NCI-H187 treated with DMSO at 0.1 percent for 48 hours (cell line): Measurements from ENCODE around the gene PASK.

ENCODE experiments used
- DNase-seq: peaks from one replicate; lab custom pipeline; 2025; lab: John Stamatoyannopoulos, UW

Gene PASK

DNA sequence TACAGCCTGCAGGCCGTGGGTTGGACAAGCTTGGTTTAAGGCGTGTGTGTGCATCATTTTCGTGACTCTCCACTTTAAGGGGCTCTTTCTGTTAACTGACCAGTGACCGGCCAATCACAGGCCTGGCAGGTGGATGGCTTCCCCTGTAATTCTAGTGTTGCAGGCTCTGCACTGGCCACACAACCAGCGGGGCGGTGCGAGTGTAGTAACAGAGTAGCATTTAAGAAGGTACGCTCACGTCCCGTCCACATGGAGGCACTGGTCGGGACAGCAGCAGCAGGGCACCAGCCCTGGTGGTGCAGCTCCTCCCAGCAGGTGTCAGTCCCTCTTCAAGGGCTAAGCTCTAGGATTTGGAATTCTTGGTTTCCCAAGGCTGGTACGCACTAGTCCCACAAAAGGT is 31.2 kb upstream of the PASK start:
- DNase-seq: no peak

DNA sequence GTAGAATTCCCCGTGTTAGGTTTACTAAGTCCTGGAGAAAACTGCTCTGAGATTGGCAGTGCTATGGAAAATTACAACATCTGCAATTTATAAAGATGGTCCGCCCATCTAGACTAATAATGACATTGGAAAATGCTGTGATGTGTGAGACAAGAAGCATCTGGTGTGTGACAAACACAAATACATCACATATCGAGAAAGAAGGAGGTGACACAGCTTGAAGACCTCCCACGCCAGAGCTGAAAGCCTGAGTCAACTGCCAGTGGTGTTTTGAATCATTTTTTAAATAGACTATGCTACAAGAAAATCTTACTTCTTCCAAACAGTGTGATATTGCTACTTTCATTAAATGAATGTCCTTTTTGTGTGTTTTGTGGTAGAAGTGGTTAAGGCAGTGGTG is 30.6 kb upstream of the PASK start:
- no peak for DNase-seq

DNA sequence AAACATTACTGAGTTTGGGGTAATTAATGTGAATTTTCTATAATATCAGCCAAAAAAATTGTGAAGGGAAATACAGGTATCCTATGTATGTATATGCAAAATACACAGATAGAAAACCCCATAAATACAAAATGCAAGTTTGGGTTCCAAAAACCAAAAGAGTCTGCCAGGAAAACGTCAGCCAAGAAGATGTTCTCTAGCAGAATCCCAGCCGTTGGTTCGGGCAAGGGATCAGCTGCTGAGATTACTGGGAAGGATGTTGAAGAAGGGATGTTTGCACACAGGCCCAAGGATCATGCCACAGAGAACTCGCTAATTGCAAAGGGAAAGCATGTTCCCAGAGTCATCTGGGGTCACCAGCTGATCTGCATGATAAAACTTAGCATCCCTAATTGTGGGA is 29.7 kb upstream of the PASK start:
- DNase-seq: no peak

DNA sequence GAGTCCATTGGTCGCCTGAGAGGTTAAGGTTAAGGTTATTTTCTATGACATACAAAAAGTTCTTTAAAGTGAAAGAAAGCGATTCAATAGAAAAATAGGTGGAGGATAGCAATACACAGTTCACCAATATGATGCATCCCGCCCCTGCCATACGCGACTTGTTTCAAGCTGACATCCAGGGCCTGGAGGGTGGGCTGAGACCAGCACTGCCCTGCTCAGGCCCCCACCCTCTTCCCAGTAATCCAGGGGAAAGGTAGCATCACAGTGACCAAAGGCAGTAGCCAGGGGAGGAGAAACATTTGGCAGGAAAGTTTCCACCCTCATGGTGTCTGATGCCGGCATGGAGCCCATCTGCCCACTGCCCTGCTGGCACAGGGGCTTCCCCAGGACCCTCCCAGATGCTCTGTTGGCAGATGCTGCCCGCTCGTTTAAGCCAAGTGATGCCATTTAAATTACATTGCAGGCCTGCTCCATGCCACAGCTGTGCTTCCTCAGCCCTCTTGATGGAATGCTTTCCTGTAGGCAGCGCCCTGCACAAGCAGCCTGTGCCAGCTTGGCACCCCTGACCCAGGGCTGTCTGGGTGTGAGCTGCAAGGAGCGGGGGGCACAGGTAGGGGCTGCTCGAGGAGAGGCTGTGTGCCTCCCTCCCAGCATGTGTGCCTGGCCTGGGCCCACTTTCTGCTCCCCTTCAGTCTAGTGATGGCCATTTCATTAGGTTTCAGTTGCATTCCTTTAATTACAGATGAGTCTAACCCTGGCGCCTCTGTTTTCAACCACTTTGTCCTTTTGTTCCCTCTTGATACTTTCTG is 28.5 kb upstream of the PASK start:
- no peak for DNase-seq

DNA sequence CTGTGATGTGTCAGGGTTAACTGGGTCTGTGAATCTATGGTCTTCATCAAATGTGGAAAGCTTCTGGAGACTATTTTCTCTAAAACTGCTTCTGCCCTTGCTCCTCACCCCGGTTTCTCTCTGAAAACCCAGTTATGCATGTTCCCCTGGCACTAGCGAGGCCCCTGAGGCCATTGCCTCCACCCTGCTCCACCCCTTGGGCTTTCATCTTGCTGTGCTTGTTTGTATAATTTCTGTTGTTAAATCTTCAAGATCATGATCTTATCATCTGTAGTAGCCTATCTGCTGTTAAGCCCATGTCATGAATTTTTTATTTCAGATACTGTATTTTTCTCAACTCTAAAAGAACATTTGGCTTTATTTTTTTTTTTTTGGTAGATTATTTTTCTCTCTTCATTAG is 24.3 kb upstream of the PASK start:
- no peak for DNase-seq

DNA sequence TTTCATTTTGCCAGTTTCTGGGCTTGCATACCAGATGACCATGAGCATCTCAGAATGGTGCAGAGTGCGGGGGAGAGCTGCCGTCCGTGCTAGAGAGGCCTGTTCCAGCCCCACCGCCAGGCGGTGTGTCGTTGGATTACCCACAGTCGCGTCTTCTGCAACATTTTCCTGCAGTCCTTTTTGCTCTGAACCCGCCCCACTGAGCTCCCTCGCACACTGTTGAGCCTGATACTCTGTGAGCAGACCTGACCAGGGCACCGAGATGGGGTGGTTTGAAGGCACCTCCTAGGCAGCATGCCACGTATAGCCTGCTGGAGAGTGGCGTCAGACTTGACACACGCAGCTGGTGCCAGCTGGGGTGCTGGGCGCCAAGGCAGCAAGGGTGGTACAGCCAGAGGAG is 19.1 kb upstream of the PASK start:
- no peak for DNase-seq

DNA sequence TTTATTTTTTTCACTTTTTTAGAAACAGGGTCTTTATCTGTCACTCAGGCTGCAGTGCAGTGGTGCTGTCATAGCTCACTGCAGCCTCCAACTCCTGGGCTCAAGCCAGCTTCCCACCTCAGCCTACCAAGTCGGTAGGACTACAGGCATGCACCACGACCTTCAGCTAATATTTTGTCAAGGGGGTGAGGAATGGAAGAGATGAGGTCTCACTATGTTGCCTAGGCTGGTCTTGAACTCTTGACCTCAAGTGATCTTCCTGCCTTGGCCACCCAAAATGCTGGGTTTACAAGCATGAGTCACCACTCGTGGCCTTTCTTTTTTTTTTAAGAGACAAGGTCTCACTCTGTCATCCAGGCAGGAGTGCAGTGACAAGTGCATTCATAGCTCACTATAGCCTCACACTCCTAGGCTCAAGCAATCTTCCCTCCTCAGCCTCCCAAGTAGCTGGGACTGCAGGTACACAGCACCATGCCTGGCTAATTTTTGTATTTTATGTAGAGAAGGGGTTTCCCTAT is 14.4 kb upstream of the PASK start:
- no peak for DNase-seq

DNA sequence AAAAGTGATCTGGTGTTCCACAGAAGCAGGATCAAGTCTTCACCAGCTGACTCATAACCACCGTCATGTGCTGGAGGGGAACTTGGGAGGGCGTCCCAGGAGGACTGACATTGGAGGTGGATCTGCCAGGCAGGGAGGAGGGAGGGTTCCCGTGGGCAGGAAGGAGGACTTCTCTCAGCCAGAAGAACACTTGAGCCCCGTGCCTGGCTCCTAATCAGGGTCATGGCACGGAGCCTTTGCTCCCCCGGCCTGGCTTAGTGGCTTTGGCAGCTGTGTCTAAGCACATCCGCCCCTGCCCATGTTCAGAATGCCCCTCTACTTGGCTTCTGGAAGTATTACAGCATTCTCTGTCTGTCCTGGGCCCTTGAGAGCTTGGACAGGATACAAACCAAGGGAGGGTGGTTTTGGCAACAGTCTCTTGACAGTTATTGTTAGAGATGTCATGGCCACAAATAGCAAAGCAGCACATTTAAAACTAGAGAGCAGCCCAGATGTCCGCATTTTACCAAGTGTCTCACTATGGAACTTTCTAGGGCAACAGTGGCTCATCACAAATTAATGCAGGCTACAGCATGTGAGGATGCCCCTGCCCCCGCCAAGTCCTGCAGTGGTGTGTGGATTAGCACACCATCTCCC is 12.5 kb upstream of the PASK start:
- DNase-seq: no peak

DNA sequence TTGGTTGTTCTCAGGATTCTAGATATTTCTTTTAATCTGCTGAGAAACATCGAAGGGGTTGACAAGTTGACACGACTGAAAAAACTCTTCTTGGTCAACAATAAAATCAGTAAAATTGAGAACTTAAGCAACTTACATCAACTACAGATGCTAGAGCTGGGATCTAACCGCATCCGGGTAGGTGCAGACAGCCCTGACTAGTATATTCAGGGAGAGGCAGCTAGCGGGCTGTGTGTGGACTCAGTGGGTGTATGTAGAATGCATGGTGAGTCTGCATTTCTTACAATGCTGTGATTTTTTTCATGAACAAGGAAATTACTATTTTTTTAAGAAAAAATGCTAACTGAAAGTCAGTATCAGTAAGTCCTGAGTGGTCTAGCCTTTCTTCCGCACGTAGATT is 11.0 kb upstream of the PASK start:
- DNase-seq: no peak

DNA sequence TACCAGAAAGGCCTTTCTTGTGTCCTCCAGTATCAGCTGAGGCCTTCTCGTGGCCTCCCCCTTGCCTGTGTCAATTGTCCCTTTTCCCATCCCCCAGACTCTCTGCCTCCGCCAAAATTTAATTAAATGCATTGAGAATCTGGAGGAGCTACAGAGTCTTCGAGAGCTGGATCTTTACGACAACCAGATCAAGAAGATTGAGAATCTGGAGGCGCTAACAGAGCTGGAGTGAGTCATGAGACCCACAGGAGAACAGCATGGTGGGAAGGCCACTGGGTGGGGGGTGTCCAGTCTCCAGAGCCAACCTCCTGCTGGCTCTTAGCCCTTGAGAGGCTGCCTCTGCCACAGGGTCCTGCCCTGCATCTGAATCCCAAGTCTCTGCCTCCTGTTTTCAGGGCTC is 9.8 kb upstream of the PASK start:
- DNase-seq: no peak

DNA sequence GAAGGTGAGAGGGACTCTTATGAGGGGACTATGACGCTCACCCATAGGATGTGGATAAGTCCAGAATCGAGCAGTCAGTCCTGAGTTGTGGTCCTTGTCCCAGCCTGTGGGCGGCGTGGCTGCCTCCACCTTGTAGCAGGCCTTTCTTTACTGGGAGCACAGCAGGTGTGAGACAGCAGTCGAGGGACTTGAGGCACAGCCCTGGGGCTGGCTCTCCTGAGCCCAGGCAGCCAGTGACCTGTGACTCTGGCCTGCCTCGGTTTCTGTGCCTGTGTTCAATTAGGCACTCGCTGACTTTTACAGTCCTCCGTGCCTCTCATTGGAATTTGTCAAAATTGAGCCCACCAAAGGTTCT is 9.3 kb upstream of the PASK start:
- DNase-seq: no peak

DNA sequence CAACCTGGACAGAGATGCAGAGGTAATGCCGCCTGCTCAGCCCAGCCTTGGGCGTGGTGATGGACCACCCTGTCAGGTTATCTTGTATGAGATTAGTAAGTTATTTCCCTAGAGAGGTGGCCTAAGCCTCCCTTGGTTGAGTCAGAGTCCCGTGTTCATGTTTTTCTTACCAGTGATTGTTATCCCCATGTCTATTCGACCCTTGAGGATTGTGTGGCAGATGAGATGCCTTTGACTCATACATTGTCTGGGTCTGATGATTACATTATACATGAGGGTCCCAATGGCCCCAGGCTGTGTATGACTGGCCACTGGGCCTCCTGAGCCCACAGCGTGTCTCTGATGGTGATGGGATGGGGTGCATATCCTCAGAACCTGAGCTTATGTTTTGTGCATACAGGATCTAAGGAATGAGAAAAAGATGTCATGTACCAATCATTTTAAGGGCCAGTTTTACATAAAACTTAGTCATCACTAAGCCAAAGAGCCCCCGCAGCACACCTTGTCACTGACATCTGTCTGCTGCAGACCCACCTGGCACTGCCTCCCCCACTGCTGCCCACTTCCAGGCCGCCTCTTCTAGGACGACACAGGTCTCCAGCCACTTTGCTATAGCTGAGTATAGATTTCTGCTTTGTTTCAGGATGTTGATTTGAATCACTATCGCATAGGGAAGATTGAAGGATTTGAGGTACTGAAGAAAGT is 8.7 kb upstream of the PASK start:
- DNase-seq: no peak

DNA sequence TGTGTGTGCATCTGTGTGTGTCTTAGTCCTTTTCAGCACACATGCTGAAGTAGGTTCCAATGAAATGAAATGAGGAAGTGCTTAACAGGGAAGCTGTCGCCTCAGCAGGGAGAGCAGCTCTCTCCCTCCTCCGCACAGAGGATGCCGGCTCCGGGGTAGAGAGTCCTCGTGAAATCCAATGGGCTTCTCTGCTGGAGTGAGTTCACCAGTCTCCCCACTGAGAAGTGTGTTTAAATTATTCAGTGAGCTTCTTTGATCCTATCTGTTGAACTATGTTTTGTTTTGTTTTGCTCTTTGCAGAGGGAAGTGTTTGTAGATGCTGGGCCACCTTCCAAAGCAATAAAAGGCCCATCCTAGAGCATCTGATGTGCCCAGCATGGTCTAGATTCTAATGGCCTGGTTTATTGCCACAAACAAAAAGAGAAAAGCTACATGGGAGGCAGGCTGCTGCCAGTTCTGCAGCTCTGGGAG is 7.7 kb upstream of the PASK start:
- no peak for DNase-seq

DNA sequence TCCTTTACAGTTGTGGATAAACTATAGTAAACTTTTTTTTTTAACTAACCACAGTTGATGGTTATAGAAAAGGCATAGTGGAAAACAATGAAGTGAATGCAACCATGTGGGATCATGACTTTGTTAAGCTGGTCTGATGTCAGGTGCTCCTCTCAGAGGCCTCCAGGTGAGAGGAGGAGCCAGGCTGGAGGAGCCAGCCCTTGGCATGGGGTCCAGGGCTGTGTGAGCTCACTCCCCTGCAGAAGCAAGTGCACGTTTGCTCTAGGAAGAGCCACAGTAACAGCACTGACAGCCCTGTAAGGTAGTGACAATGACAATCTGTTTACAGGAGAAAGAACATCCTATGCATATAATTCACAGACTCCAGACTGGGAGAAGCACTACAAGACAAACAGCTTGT is 6.7 kb upstream of the PASK start:
- no peak for DNase-seq

DNA sequence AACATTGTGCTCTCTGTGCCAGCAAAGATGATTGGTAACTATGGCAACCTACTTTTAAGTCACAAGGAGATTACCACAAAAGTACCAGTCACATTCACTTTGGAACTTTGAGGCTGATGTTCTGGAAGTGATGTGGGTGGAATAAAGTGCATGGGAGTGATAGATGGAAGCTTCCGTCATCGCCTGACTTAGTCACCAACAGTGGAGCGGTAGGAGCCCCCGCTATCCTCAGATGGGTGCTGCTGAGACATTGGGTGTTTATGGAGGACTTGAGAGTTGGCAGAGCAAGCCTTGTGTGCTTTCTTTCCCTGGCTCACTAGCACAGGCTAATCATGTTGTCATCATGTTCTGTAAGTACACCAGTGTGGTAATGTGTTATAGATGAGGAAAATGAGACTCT is 5.6 kb upstream of the PASK start:
- no peak for DNase-seq

DNA sequence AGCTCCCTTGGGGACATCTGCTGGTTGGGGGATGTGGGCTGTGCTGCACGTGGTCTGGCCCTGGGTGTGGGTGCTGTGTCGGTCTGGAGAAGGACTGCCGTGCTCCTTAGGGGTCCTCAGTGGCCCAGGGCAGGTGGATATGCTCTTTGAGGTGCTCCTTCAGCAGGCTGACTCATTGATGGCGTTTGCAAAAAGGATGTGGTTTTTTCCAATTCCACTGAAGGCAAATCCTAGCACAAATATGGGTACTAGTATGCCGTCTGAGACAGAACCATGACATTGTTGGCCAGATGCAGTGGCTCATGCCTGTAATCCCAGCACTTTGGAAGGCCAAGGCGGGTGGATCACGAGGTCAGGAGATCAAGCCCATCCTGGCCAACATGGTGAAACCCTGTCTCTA is 4.3 kb upstream of the PASK start:
- DNase-seq: no peak

DNA sequence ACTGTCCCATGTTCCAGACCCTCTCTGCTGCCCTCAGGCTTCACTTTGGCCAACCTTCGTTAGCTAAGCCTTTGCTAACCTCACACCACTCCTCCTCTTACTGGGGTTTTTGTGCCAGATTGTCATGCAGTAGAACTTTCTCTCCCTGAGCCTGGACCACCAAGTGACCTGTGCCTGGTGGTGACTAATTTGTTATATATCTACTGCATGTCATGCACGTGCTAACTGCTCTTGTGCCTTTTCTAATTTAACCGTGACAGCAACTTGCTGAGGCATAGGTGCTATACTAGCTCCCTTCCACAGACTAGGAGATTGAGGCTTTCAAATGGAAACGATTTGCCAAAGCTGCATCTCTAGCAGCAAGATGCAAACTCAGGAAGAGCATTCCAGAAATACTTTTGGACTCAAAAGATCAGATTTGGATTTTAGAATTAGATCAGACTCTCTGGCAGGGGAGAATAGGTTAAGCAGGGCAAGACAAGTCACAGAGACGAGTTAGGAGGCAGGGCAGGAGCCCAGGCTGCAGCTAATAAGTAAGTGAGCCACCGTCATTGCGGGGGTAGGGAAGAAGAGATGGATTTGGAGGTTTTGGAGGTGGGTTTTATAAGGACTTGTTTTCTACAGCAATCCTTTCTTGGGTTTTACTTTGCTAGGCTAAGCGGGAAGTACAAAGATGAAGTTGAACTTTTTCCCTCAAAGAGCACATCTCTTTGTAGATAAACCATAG is 2.8 kb upstream of the PASK start:
- no peak for DNase-seq

DNA sequence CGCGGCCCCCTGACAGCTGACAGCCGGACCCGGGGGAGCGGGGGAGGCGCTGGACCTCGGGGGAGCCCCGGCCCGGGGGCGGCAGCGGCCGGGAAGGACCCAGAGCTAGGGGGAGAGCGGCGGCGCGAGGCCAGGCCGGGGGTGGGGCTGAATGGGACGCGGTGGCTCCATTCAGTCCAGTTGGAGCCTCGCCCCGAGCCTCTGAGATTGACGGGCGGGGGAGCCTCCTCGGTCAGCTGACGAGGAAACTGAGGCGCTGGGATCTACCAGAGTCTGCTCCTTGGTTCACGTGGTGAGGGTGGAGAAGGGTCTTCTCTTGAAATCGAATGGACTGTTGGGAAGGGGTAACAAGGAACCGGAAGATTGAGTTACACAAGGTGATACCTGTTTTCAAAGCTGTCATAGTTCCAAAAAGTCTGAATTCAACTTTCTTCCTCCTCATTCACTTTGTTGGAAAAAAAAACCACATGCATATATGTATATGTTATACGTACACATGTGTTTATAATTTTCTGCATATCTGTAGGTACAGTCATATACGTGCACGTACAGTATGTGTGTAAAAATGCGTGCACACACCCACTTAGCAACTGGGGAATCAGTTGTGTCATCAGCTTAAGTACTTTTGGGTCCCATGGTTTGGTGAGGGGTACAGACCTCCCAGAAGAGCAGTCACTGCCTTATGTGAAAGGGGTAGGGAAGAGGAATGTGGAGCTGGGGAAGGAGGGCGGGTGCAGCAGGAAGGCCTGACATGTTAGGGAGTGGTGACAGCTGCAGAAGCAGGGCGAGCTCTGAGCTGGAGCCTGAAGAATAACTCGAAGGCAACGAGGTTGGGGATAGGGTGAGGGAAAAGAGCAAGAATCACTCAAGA is 1.6 kb upstream of the PASK start:
- DNase-seq: no peak

DNA sequence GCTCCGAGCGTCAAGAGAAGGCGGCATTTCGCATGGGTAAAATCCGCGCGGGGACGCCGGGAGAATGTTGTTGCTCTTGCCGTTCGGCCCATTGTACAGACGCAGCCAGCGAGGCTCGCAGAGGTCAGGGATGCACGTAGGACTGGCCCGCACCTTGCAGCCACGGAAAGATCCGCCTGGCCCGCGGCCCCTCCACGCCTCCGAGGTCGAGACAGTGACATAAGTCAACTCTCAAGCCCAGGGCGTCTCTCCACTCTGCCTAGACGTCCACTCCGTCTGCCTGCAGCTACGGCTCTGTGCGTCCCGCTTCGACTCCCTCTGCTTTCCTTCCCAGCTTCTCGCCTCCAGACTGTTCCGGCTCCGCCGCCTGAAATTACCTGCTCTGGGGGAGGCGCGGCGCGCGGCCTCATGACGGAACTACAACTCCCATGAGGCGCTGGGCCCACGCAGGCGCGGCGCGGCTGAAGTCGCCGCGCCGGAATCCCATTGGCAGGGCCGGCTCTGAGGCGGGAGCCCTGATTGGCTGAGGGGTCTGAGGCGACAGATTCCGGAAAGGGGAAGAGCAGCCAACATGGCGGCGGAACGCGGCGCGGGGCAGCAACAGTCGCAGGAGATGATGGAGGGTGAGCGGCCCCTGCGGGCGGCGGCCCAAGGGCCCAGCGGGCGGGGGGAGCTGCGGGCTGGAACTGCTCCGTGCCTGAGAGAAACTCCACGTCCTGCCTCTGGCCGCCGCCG is 820 bp upstream of the PASK start, which contains the start of gene PPP1R7:
Gene PPP1R7, plus strand, starts transcription at position 543 of the 735 bp plus-strand sequence. Its CDS starts 29 bp downstream, at position 572.
- peak; percentile 51 for DNase-seq

DNA sequence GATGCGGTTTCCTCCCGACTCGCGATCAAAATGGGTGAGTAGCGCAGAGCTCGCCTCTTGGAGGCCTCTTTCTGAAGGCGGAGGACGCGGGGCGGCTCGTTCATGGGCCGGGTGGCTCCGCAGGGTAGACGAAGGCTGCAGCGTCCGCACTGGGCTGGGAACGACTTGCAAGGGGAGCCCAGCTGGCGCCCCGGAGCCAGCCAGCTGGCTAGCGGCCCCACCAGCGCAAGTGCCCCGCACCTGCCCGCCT is 328 bp upstream of the PASK start:
- DNase-seq: no peak

DNA sequence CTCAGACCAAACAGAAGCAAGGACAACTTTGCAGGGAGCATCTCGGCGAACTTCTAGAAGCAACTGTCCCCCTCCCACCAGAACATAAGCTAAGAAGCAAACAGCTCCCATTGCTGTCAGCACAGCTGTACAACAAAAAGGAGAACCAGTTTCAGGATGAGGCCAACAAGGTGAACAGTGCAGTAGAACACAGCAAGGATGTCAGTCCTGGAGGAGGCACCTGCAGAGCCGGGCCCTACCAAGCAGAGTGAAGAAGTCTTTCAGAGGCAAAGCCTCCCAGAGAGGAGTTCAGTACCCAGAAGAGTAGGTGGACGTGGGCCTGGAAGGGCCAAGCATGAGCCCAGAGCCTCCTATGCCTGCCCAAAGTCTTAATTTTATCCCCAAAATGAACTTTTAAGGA is 1.0 kb downstream of the PASK start:
- no peak for DNase-seq
